HL-60 (cell line): ENCODE measurements around the gene WDR33.
"Not testable (repeated sequence)": the region's sequence is repeated elsewhere in the genome, so short reads cannot be mapped to it uniquely, and the experiment has no call there.

ENCODE experiments used
- DNase-seq, 2 experiments: peaks; one replicate each; pipeline ENCODE4 v3.0.0-alpha.2; 2010 to 2020; ENCODE audit warnings: low read depth in 1 of 2, low spot score in 1 of 2
- H3K27ac ChIP-seq: fragments of 250-450 bp; sonication (Bioruptor Pico); replicated peaks from 2 replicates; pipeline ENCODE4 v1.5.1; 2020; ENCODE audit warnings: mild to moderate bottlenecking, moderate library complexity
- H3K27me3 ChIP-seq: fragments of 250-450 bp; sonication (Bioruptor Pico); 2 replicates; pipeline ENCODE4 v1.5.1; 2021; ENCODE audit warnings: mild to moderate bottlenecking, moderate library complexity; ENCODE audit not compliant: insufficient read depth, poor library complexity, severe bottlenecking
- H3K4me3 ChIP-seq: replicated peaks from 2 replicates; pipeline ENCODE4 v1.5.1; 2011; ENCODE audit warnings: mild to moderate bottlenecking, control low read depth, low read length; ENCODE audit not compliant: insufficient read depth
- GABPA ChIP-seq: IDR thresholded peaks from 2 replicates; pipeline ENCODE4 v1.6.1; 2012; ENCODE audit warnings: low read depth
- POLR2AphosphoS5 ChIP-seq: IDR thresholded peaks from 2 replicates; pipeline ENCODE4 v1.6.1; 2012; ENCODE audit warnings: low read depth
- SPI1 ChIP-seq: IDR thresholded peaks from 2 replicates; pipeline ENCODE4 v1.6.1; 2012; ENCODE audit warnings: low read depth, mild to moderate bottlenecking, borderline replicate concordance
- TF ChIP-seq, protein P1 (sequence below): IDR thresholded peaks from one replicate; pipeline ENCODE4 v1.5.1; 2011; ENCODE audit warnings: low read length, control low read depth, inconsistent platforms; ENCODE audit not compliant: insufficient read depth
- TF ChIP-seq, protein P2 (sequence below): IDR thresholded peaks from 2 replicates; pipeline ENCODE4 v1.6.1; 2012; ENCODE audit warnings: low read depth; ENCODE audit not compliant: insufficient replicate concordance

Gene WDR33

DNA sequence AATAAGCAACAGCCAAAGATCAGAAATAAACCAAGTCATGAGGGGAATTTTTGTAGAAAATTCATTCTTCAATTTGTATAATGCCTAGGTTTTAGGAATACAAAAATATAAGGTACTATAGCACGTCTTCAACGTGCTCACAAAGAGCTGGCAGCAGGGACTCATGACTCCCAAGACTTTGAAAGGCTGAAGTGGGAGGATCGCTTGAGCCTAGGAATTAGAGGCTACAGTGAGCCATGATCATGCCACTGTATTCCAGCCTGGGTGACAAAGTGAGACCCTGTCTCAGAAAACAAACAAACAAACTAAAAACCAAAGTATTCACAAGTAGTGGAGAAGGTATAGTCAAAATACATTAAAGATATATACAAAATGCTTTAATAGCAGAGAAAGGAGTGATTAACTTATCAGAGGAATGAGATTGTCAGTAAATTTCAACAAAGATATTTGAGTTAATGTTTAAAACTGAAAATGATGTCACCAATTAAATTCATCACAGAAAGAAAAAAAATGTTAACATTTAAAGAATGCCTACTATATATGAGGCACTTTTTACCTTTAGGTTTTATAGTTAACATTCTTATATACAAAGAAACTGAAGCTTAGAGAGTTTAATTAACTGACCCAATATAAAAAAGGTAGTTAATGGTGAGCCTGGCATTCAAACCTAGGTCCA is 3.2 kb downstream of the WDR33 start:
- Histone ChIP-seq H3K4me3 (no peak overlapping the region), H3K27ac (no peak overlapping the region), H3K27me3 (no peaks in the 10 kb centered on the region)
- no peak for DNase-seq
- TF ChIP-seq, protein P1, sequence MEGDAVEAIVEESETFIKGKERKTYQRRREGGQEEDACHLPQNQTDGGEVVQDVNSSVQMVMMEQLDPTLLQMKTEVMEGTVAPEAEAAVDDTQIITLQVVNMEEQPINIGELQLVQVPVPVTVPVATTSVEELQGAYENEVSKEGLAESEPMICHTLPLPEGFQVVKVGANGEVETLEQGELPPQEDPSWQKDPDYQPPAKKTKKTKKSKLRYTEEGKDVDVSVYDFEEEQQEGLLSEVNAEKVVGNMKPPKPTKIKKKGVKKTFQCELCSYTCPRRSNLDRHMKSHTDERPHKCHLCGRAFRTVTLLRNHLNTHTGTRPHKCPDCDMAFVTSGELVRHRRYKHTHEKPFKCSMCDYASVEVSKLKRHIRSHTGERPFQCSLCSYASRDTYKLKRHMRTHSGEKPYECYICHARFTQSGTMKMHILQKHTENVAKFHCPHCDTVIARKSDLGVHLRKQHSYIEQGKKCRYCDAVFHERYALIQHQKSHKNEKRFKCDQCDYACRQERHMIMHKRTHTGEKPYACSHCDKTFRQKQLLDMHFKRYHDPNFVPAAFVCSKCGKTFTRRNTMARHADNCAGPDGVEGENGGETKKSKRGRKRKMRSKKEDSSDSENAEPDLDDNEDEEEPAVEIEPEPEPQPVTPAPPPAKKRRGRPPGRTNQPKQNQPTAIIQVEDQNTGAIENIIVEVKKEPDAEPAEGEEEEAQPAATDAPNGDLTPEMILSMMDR: no peak
- TF ChIP-seq SPI1 (no peak), POLR2AphosphoS5 (no peak), GABPA (no peak)
- TF ChIP-seq, protein P2, sequence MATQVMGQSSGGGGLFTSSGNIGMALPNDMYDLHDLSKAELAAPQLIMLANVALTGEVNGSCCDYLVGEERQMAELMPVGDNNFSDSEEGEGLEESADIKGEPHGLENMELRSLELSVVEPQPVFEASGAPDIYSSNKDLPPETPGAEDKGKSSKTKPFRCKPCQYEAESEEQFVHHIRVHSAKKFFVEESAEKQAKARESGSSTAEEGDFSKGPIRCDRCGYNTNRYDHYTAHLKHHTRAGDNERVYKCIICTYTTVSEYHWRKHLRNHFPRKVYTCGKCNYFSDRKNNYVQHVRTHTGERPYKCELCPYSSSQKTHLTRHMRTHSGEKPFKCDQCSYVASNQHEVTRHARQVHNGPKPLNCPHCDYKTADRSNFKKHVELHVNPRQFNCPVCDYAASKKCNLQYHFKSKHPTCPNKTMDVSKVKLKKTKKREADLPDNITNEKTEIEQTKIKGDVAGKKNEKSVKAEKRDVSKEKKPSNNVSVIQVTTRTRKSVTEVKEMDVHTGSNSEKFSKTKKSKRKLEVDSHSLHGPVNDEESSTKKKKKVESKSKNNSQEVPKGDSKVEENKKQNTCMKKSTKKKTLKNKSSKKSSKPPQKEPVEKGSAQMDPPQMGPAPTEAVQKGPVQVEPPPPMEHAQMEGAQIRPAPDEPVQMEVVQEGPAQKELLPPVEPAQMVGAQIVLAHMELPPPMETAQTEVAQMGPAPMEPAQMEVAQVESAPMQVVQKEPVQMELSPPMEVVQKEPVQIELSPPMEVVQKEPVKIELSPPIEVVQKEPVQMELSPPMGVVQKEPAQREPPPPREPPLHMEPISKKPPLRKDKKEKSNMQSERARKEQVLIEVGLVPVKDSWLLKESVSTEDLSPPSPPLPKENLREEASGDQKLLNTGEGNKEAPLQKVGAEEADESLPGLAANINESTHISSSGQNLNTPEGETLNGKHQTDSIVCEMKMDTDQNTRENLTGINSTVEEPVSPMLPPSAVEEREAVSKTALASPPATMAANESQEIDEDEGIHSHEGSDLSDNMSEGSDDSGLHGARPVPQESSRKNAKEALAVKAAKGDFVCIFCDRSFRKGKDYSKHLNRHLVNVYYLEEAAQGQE: no peak

DNA sequence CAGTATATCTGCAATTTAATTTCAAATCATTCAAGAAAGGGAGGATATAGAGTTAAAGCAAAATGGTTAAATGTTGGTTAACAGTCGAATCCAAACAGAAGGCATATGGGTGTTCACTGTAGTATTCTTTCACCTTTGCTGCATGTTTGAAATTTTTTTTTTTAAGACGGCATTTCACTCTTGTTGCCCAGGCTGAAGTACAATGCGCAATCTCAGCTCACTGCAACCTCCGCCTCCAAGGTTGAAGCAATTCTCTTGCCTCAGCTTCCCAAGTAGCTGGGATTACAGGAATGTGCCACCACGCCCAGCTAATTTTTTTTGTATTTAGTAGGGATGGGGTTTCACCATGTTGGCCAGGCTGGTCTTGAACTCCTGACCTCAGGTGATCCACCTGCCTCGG is 4.1 kb downstream of the WDR33 start:
- not testable (repeated sequence) for H3K27me3 ChIP-seq, H3K4me3 ChIP-seq, H3K27ac ChIP-seq, DNase-seq

DNA sequence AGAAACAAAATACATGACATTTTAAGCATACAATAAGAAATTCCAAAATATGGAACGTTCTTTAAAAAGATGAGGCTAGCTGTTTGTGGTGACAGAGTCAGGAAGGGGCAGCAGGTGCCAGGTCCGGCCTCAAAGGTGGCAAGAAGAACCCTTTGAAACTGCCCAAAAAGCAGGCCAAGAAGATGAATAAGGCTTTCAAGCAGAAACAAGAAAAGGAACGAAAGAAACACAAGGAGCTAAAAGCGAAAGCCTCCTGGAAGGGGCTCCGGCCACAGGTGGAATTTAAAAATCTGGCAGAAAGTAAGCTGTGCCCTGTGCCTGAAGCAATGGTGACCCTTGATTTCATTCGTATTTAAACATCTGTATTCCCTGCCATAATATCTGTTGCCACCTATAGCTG is 5.5 kb downstream of the WDR33 start:
- Histone ChIP-seq H3K27me3 (no peaks in the 10 kb centered on the region), H3K4me3 (no peak overlapping the region), H3K27ac (no peak overlapping the region)
- no peak for DNase-seq
- TF ChIP-seq, protein P2: no peak
- TF ChIP-seq POLR2AphosphoS5: no peak
- TF ChIP-seq, protein P1: no peak
- TF ChIP-seq GABPA: no peak
- TF ChIP-seq SPI1: no peak

DNA sequence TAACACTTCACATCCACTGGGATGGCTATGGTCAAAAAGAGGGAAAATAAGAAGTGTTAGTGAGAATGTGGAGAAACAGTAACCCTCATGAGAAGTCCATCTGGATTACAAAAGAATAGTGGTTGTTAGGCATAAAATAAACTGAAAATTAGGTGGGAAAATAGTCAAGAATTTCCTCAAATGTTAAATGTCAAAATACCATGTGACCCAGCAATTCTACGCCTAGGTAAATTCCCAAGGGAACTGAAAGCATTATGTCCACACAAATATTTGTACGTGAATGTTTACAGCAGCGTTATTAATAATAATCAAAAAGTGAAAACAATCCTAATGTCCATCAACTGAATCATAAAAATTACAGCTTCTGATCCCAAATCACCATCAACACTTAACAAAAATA is 11.0 kb downstream of the WDR33 start:
- Histone ChIP-seq H3K4me3 (no peak overlapping the region), H3K27me3 (no peaks in the 10 kb centered on the region), H3K27ac (no peak overlapping the region)
- DNase-seq: no peak
- TF ChIP-seq, protein P1: no peak
- no peak for TF ChIP-seq GABPA
- no peak for TF ChIP-seq POLR2AphosphoS5
- TF ChIP-seq, protein P2: no peak
- no peak for TF ChIP-seq SPI1
